Epithelial cell of esophagus (primary cell): ENCODE results near the gene KRT20.
A peak's percentile ranks its signal among the peaks of the same experiment; 100 is the strongest.
"Not testable (repeated sequence)": the region's sequence is repeated elsewhere in the genome, so short reads cannot be mapped to it uniquely, and the experiment has no call there.

ENCODE experiments used
- DNase-seq: peaks from one replicate; pipeline ENCODE4 v3.0.0; 2010; ENCODE audit warnings: low read depth
- H3K4me3 ChIP-seq: 2 replicates; pipeline ENCODE4 v1.5.1; 2011; ENCODE audit warnings: mild to moderate bottlenecking, low read length, control low read depth
- TF ChIP-seq, protein P1 (sequence below): IDR thresholded peaks from 2 replicates; pipeline ENCODE4 v1.5.1; 2011; ENCODE audit warnings: low read depth, mild to moderate bottlenecking, low read length, control low read depth, inconsistent platforms; ENCODE audit not compliant: insufficient read depth; ENCODE audit errors: missing control alignments

The KRT20 gene, protein sequence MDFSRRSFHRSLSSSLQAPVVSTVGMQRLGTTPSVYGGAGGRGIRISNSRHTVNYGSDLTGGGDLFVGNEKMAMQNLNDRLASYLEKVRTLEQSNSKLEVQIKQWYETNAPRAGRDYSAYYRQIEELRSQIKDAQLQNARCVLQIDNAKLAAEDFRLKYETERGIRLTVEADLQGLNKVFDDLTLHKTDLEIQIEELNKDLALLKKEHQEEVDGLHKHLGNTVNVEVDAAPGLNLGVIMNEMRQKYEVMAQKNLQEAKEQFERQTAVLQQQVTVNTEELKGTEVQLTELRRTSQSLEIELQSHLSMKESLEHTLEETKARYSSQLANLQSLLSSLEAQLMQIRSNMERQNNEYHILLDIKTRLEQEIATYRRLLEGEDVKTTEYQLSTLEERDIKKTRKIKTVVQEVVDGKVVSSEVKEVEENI

DNA sequence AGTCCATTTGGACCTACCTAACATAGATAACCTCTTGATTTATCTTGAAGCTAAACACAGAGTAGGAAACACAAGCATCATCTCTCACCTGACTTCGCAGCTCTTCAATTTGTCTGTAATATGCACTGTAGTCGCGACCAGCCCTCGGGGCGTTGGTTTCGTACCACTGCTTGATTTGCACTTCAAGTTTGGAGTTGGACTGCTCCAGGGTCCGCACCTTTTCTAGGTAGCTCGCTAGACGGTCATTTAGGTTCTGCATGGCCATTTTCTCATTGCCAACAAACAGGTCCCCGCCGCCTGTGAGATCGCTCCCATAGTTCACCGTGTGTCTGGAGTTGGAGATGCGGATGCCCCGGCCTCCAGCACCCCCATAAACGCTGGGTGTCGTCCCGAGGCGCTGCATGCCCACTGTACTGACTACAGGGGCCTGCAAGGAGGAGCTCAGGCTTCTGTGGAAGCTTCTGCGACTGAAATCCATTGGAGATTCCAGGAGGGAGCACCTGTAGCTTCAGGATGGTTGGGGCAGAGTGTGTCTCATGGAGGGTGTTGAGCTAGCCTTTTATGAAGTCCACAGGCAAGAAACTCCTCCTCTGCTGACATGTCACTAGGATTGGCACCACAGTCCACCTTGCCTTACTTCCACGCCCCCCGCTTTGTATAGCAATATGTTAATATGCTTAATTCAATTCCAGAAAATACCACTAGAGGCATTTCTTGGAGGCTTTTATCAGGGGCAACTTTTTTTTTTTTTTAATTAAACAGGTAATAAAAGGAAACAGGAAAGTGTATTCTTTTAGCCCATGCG, at the start of gene KRT20:
Gene KRT20 (minus strand): TSS at position 535 of the 805 bp plus-strand sequence. CDS start 57 bp downstream, at position 478.
- no peak within 1 kb of the TSS for H3K4me3 ChIP-seq
- TF ChIP-seq, protein P1, sequence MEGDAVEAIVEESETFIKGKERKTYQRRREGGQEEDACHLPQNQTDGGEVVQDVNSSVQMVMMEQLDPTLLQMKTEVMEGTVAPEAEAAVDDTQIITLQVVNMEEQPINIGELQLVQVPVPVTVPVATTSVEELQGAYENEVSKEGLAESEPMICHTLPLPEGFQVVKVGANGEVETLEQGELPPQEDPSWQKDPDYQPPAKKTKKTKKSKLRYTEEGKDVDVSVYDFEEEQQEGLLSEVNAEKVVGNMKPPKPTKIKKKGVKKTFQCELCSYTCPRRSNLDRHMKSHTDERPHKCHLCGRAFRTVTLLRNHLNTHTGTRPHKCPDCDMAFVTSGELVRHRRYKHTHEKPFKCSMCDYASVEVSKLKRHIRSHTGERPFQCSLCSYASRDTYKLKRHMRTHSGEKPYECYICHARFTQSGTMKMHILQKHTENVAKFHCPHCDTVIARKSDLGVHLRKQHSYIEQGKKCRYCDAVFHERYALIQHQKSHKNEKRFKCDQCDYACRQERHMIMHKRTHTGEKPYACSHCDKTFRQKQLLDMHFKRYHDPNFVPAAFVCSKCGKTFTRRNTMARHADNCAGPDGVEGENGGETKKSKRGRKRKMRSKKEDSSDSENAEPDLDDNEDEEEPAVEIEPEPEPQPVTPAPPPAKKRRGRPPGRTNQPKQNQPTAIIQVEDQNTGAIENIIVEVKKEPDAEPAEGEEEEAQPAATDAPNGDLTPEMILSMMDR, result no peak
- no peak for DNase-seq

DNA sequence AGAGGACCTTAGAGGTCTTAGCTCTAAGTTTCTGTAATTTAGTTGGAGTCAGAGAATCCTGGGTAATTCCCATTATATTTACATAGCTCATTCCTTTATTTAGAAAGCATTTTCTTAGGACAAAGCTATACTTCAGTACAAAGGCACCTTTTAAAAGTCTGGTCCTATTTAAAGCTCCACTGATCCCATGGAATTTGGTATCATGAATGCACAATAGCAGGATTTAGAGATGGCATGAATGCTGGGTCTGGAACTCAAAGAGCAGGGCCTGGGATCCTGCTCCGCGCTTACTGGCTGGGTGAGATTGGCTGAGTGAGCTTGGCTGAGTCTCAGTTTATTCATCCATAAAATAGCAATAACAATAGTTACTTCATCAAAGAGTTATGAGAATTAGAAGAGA, 47.6 kb upstream of the KRT20 start:
- DNase-seq, result no peak
- TF ChIP-seq, protein P1, result no peak
- no peak overlapping the region for H3K4me3 ChIP-seq

DNA sequence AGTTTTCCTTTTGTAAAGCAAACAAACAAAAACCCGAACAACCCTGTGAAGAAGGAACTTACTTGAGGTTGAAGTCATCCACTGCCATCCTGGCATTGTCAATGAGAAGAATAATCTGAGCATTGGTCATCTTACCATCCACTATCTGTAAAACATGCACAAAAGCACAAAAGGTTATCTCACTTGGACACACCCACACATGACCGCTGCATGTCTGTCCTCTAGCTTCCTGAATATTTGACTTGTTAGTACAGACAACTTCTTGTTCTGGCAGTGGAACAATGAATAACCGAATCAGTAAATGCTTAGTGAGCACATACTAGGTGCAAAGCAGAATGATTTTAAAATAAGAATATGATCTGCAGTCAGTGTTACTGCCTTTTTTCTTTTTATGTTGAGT, 46.3 kb upstream of the KRT20 start:
- peak; percentile 60 for DNase-seq
- no peak overlapping the region for H3K4me3 ChIP-seq
- TF ChIP-seq, protein P1, result no peak

DNA sequence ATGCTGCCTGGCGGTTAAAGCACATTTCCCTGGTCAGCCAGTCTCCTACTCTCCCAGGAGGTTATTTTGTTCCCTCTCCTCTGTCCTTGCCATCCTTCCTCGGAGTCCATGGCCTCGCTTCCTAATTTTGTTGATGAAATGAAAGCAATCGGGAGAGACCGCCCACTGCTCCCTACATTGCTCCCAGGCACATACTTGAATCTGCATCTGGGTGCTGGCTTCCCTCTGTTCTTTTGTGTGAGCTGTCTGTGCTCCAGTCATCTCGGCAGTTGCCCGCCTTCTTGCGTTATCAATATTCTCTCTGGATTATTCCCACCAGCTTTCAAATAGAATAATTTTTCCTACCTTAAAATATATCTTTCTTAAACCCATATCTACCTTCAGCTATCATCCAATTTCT, 41.3 kb upstream of the KRT20 start:
- TF ChIP-seq, protein P1, result no peak
- no peak overlapping the region for H3K4me3 ChIP-seq
- DNase-seq, result no peak

DNA sequence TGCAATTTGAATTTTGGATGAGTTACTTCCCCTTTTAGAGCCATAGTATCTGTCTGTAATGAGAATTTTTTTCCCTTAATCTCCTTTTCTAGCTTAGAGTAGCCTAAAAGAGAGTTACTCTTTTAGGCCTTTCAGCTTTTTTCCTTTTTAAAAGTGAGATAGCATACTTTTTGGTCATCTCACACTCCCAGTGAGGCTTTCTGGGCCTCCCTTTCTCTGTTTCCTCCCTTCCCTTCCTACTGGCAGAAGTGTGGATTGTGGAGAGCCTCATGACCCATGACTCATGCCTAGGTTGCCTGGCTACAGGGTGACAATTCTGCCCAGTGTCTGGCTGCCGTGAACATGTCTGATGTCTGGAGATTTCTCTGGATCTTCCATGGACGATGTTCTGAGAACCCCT, 37.2 kb upstream of the KRT20 start:
- H3K4me3 ChIP-seq, result no peak overlapping the region
- DNase-seq, result peak; percentile 88
- TF ChIP-seq, protein P1, result no peak

DNA sequence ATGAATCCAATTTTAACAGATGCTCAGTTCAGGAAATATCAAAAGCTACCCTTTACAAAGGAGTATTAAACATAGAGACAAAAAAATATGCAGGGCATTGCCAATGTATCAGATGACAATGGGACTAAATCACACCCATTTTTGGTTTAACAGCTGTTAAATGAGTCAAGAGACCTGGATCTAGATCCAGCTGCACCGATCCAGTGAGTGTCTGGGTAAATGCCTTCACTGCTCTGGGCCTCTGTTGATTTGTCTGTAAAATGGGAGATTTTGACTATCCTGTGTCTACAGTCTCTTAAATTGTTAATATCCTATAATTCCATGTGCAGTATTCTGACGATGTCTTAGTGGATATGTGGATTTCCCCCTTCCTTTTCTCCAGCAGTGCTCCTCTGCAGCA, 36.0 kb upstream of the KRT20 start:
- H3K4me3 ChIP-seq, result no peak overlapping the region
- no peak for DNase-seq
- TF ChIP-seq, protein P1, result no peak

DNA sequence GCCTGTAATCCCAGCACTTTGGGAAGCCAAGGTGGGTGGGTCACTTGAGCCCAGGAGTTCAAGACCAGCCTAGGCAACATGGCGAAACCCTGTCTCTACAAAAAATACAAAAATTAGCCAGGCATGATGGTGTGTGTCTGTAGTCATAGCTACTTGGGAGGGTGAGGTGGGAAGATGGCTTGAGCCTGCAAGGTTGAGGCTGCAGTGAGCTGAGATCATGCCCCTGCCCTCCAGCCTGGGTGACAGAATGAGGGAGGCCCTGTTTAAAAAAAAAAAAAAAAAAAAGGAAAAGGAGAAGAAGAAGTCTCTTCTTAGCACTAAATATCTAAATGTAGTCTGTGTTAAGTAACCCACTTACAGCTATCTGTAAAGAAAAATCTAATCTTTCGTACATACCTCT, 32.1 kb upstream of the KRT20 start:
- H3K4me3 ChIP-seq, DNase-seq: not testable (repeated sequence)
